K562 (cell line): ENCODE measurements around the gene CRYZL1. TPM values are rescaled to one million over a fixed set of nuclear protein-coding genes. Genes with fewer than 3 reads are reported as not detected.

Experiments
- ATAC-seq: fragments of 200-7000 bp; cut with Tn5 transposase; 3 replicates; pipeline ENCODE4 v1.9.1; 2020; ENCODE audit warnings: moderate library complexity
- BruUV-seq: library from RNA; stranded (reverse); fragments of 400-500 nt; replicated peaks from 2 replicates; lab custom pipeline; 2021; lab: Mats Ljungman, UMichigan
- CTCF ChIA-PET: fragments of 300-600 bp; formaldehyde crosslinking; extraction: SDS; loops from one replicate; lab custom pipeline; 2021; ENCODE audit warnings: low intra/inter-chr PET ratio; lab: Yijun Ruan, JAX
- POLR2A ChIA-PET: fragments of 300-600, 350-650 bp; sonication (Branson Sonifier 250); formaldehyde crosslinking; extraction: SDS; loops from one replicate; lab custom pipeline; 2021; ENCODE audit warnings: antibody characterized with exemption, inconsistent platforms; lab: Yijun Ruan, JAX
- DNase-seq, 4 experiments: peaks; one replicate each; pipeline versions ENCODE4 v3.0.0 to v3.0.0-alpha.2; 2011 to 2018; ENCODE audit warnings: low spot score in 3 of 4, mixed read lengths in 3 of 4; ENCODE audit errors: extremely low read depth in 1 of 4
- FAIRE-seq: peaks from 2 replicates; lab custom pipeline; 2011; peaks lifted over from hg19 to GRCh38; lab: Jason Lieb, UNC
- H2AFZ ChIP-seq: 2 replicates; pipeline ENCODE4 v1.6.0; 2011; ENCODE audit warnings: low read depth, low read length, control low read depth, inconsistent platforms
- H3K27ac ChIP-seq: fragments of 200-600 bp; 3 replicates; pipeline ENCODE4 v1.8.0; 2011; ENCODE audit warnings: low read depth, mild to moderate bottlenecking, control low read depth, inconsistent platforms, low read length, moderate library complexity, mixed read lengths; ENCODE audit errors: extremely low read depth
- H3K27me3 ChIP-seq, 2 experiments: fragments of 300-600 bp in 1 of 2; 2 replicates in 1 of 2; 3 replicates in 1 of 2; pipeline versions ENCODE4 v1.6.0 to v1.8.0; 2011; ENCODE audit warnings: inconsistent platforms in 2 of 2, low read length in 2 of 2, mild to moderate bottlenecking in 1 of 2, mixed read lengths in 1 of 2, moderate library complexity in 1 of 2; ENCODE audit not compliant: control insufficient read depth in 2 of 2, insufficient read depth in 2 of 2
- H3K36me3 ChIP-seq: fragments of 300-600 bp; 3 replicates; pipeline ENCODE4 v1.8.0; 2011; ENCODE audit warnings: mild to moderate bottlenecking, low read length, inconsistent platforms; ENCODE audit not compliant: control insufficient read depth, insufficient read depth
- H3K4me1 ChIP-seq, 2 experiments: fragments of 200-600 bp in 1 of 2; replicated peaks in 1 of 2; 2 replicates in 1 of 2; 3 replicates in 1 of 2; pipeline versions ENCODE4 v1.5.1 to v1.8.0; 2011; ENCODE audit warnings: inconsistent platforms in 2 of 2, low read length in 2 of 2, mild to moderate bottlenecking in 1 of 2, mixed read lengths in 1 of 2, moderate library complexity in 1 of 2; ENCODE audit not compliant: control insufficient read depth in 2 of 2, insufficient read depth in 2 of 2
- H3K4me2 ChIP-seq: 2 replicates; pipeline ENCODE4 v1.6.1; 2011; ENCODE audit warnings: low read length, control low read depth, inconsistent platforms, mixed read lengths; ENCODE audit not compliant: insufficient read depth
- H3K4me3 ChIP-seq: fragments of 200-600 bp; sonication (generic), shearing (Covaris generic); 2 replicates; pipeline ENCODE4 v1.5.1; 2016; ENCODE audit warnings: control low read depth, inconsistent platforms
- H3K79me2 ChIP-seq: fragments of 200-600 bp; 3 replicates; pipeline ENCODE4 v1.8.0; 2011; ENCODE audit warnings: low read length, inconsistent platforms; ENCODE audit not compliant: control insufficient read depth, insufficient read depth
- H3K9ac ChIP-seq, 2 experiments: 2 replicates each; pipeline versions ENCODE4 v1.6.0 to v1.6.1; 2011; ENCODE audit warnings: low read depth in 2 of 2, low read length in 2 of 2, control low read depth in 1 of 2, inconsistent platforms in 1 of 2, mild to moderate bottlenecking in 1 of 2, mixed read lengths in 1 of 2; ENCODE audit not compliant: insufficient read depth in 1 of 2
- H3K9me1 ChIP-seq: one replicate; pipeline ENCODE4 v1.6.0; 2011; ENCODE audit warnings: inconsistent platforms, mild to moderate bottlenecking, low read length, moderate library complexity; ENCODE audit not compliant: control insufficient read depth, insufficient read depth
- H3K9me3 ChIP-seq: replicated peaks from 2 replicates; pipeline ENCODE4 v1.5.1; 2011; ENCODE audit warnings: low read depth, low read length, inconsistent platforms; ENCODE audit not compliant: control insufficient read depth, insufficient read depth
- H4K20me1 ChIP-seq: replicated peaks from 2 replicates; pipeline ENCODE4 v1.6.1; 2011; ENCODE audit warnings: low read length, inconsistent platforms, mixed read lengths; ENCODE audit not compliant: control insufficient read depth, insufficient read depth
- BHLHE40 ChIP-seq: IDR thresholded peaks from 2 replicates; pipeline ENCODE4 v1.6.1; 2011; ENCODE audit warnings: low read length, improper control_type of control experiment
- MTA2 ChIP-seq: fragments of 450-650 bp; IDR thresholded peaks from 2 replicates; pipeline ENCODE4 v1.6.1; 2016; ENCODE audit warnings: low read depth
- SLC30A9 ChIP-seq: fragments of 250-450 bp; sonication (Bioruptor Pico); IDR thresholded peaks from 2 replicates; pipeline ENCODE4 v1.8.0; 2022; ENCODE audit warnings: mild to moderate bottlenecking, moderate library complexity
- ZNF445 ChIP-seq: fragments of 250-450 bp; sonication (Bioruptor Pico); IDR thresholded peaks from 2 replicates; pipeline ENCODE4 v1.4.0; 2020; ENCODE audit warnings: low read depth, mild to moderate bottlenecking, moderate library complexity
- WGBS: fragments of 100-300 bp; shearing (Covaris generic); methylation state at CpG from one replicate; pipeline ENCODE4 v1.1.6; 2016; ENCODE audit warnings: low coverage, mixed read lengths; ENCODE audit not compliant: insufficient coverage; ENCODE audit errors: missing lambda C conversion rate; 5-methylcytosine and 5-hydroxymethylcytosine counted together
- in situ Hi-C: fragments of 300-500 bp; cut with MboI; formaldehyde crosslinking; loops from 4 replicates; pipeline ENCODE4 v1.15.0; 2018; ENCODE audit warnings: inconsistent platforms, mixed read lengths
- intact Hi-C: fragments of 100-400 bp; cut with micrococcal nuclease; formaldehyde crosslinking; loops from 2 replicates; pipeline ENCODE4 v1.14.2; 2022
- polyA plus RNA-seq, 8 experiments: library from polyadenylated mRNA; depleted of rRNA in 4 of 8; stranded (reverse) in 5 of 8; unstranded in 3 of 8; fragments of >200 nt; fragmentation: Nextera tagmentation in 2 of 8; fragmentation: Illumina TruSeq in 1 of 8; extraction: Ambion mirVana in 2 of 8; extraction: Trizol in 1 of 8; gene quantifications; 2 replicates each; pipeline versions ENCODE4 v1.2.1 to v1.2.3, GENCODE V29; 2011 to 2014; ENCODE audit warnings: inconsistent platforms in 1 of 8, missing spikeins in 1 of 8
- total RNA-seq, 7 experiments: library from RNA; depleted of rRNA in 6 of 7; stranded (reverse); fragments of >200 nt in 6 of 7; fragmentation: Illumina TruSeq in 2 of 7; extraction: Trizol in 2 of 7; gene quantifications; 2 replicates each; pipeline versions ENCODE4 v1.2.1 to v1.2.3, GENCODE V29; 2011 to 2021; ENCODE audit warnings: low replicate concordance in 1 of 7
- TF ChIP-seq, protein P1 (sequence below): sonication (generic); formaldehyde crosslinking; IDR thresholded peaks from 2 replicates; pipeline ENCODE4 v1.8.0; 2023; ENCODE audit warnings: mild to moderate bottlenecking, missing genetic modification reagents

Gene CRYZL1
- total and polyA plus RNA-seq, 9 of the 15 experiments (the other 6 are each of a cell fraction or from before 2014, with no cell fraction given): 19.9 to 98.2 (median 39.2) TPM

- Histone ChIP-seq H3K27me3 (peaks cover 0 to 5% of the 10 kb centered on the region in 2 experiments; a peak in 4 of 5 replicates), H3K27ac (no peak overlapping the region)
- ATAC-seq: no peak
- intact Hi-C loops: no loop called here
- TF ChIP-seq BHLHE40 (no peak), SLC30A9 (no peak), MTA2 (no peak), ZNF445 (CRISPR knock-in tag) (no peak)
- TF ChIP-seq, protein P1, sequence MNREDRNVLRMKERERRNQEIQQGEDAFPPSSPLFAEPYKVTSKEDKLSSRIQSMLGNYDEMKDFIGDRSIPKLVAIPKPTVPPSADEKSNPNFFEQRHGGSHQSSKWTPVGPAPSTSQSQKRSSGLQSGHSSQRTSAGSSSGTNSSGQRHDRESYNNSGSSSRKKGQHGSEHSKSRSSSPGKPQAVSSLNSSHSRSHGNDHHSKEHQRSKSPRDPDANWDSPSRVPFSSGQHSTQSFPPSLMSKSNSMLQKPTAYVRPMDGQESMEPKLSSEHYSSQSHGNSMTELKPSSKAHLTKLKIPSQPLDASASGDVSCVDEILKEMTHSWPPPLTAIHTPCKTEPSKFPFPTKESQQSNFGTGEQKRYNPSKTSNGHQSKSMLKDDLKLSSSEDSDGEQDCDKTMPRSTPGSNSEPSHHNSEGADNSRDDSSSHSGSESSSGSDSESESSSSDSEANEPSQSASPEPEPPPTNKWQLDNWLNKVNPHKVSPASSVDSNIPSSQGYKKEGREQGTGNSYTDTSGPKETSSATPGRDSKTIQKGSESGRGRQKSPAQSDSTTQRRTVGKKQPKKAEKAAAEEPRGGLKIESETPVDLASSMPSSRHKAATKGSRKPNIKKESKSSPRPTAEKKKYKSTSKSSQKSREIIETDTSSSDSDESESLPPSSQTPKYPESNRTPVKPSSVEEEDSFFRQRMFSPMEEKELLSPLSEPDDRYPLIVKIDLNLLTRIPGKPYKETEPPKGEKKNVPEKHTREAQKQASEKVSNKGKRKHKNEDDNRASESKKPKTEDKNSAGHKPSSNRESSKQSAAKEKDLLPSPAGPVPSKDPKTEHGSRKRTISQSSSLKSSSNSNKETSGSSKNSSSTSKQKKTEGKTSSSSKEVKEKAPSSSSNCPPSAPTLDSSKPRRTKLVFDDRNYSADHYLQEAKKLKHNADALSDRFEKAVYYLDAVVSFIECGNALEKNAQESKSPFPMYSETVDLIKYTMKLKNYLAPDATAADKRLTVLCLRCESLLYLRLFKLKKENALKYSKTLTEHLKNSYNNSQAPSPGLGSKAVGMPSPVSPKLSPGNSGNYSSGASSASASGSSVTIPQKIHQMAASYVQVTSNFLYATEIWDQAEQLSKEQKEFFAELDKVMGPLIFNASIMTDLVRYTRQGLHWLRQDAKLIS (CRISPR knock-in tag): no peak
- TF ChIP-seq, all 486 proteins: peak for 0
- ChIA-PET POLR2A (interaction anchor here (0.6 to 0.8 kb wide), 2 partner anchors 83 to 87 kb away, joined by 3 read pairs; no protein-coding TSS in a partner anchor), CTCF (no interaction called here)
- BruUV-seq: no TSS peak
- no peak overlapping the region for H2AFZ ChIP-seq
- no peaks in the 10 kb centered on the region for H3K36me3 ChIP-seq
- no peak overlapping the region for H3K4me3 ChIP-seq
- no peak overlapping the region for H3K4me2 ChIP-seq
- no peaks in the 10 kb centered on the region for H4K20me1 ChIP-seq
- no peaks in the 10 kb centered on the region for H3K4me1 ChIP-seq
- H3K9me1 ChIP-seq: no peaks in the 10 kb centered on the region
- FAIRE-seq (no peak), DNase-seq (no peak)
- H3K79me2 ChIP-seq: no peaks in the 10 kb centered on the region
- no peak overlapping the region for H3K9ac ChIP-seq
- in situ Hi-C loops: no loop called here
- 18% methylated on average over 6 of the region's 6 CpGs for WGBS
- no peaks in the 10 kb centered on the region for H3K9me3 ChIP-seq
Measured at GRCh38 chr21:33667636-33668035, 26.1 kb upstream of the CRYZL1 start.
